Anterior cingulate cortex (tissue), 58 donors: ENCODE data around the gene ZNF556.
"Not testable (repeated sequence)": the region's sequence is repeated elsewhere in the genome, so short reads cannot be mapped to it uniquely, and the experiment has no call there.

Experiments
- DNase-seq, 58 donors: peaks; one replicate each; lab custom pipeline; 2025; lab: John Stamatoyannopoulos, UW

Gene ZNF556

DNA sequence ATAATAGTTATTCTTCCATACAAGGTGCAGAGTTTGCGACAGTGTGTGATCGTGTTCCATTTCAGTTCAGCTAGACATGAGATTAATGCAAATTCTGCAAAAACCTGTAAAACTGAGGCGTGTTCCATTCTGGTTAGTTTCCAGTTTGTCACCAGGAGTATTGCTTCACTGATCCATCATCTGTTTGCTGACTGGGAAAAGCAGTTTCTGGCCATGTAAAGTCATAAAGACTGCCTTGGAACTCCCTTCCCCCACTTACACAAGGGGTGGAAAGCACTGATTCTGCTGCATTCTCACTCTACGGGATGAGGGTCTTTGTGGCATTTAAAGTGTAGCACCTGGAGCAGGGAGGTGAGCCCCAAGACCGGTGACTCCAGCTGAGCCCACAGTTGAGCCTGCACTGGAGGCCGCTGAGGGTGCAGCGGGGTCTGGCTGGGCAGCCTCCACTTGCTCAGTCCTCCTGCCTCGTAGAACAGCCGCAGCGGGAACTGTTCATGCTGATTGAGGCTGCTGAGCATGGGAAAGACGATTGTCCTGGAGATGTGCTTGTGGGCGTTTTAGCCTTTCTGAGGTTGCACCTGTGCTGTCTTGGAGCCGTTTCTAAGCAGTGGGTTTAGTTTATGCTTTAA is 35.6 kb downstream of the ZNF556 start:
- DNase-seq: no peak

- DNase-seq: not testable (repeated sequence)
These were observed 36.2 kb downstream of the ZNF556 start for GRCh38 chr19:2903326-2903725.

- DNase-seq: no peak
These were observed 38.9 kb downstream of the ZNF556 start for GRCh38 chr19:2905918-2906519.

DNA sequence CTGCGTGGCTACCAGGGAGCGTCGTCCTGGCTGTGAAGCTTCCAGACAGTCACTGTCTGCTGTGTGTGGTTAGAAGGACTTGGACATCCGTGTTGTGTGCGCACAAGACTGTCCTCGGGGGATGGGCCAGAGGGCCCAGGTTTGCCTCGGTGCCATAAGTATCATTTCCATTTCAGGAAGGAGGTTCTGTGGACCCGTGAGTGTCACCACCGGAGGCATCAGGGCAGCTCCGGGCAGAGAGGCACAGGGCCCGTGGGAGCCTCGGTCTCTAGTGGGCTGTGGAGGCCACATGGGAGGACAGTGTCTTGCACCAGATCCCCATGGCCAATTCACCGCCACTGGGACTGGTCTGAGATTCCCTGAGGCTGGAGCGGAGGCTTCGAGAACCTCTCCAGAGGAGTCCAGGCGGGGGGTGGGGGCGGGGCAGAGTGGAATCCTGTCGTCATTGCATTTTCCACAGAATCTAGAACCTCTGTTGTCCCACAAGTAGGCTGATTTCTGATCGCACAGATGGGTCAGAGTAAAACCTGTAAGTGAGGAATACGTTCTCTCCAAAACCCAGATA is 39.6 kb downstream of the ZNF556 start:
- DNase-seq: no peak

DNA sequence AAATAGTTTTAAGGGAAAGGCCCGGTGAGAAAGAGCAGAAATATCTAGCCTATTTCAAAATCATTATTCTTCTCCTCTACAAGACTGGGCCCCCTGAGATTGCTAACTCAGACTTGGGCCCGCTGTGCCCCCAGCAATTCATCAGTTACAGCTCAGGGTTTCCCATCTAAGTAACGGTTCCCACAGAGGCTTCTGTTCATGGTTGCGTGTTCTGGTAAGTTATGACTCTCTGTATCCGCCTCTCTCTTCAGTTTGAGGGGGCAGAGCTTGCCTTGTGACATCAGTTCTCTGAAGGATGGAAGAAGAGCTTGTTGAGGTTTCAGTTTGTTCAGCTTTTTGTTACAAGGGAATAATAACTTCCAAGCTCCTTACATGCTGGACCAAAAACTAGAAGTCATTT is 45.2 kb downstream of the ZNF556 start:
- DNase-seq: no peak

GRCh38 chr19:2917275-2918184 is 50.4 kb downstream of the ZNF556 start:
- DNase-seq: no peak

- DNase-seq: no peak
These were observed 55.9 kb downstream of the ZNF556 start for GRCh38 chr19:2922987-2923386.

DNA sequence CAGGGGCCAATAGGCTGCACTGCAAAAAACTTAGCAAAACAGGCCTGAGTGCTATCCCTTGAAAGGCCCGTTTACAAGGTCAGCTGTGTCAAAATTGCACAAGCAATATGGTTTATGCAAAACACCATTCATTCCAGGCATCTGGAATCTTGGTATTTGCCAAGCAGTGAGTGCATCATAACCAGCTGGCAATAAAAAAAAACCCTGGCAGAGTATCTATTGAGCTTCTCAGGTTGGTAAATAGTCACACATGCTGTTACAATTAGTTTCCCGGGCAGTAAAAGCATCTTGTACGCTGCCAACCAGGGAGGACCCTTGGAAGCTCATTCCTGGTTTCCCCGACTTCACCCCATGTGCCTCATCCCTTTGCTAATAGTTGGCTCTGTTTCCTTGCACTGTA is 56.4 kb downstream of the ZNF556 start:
- peak in 6 of 58 donors; percentile 0 to 32 (median 16) for DNase-seq

DNA sequence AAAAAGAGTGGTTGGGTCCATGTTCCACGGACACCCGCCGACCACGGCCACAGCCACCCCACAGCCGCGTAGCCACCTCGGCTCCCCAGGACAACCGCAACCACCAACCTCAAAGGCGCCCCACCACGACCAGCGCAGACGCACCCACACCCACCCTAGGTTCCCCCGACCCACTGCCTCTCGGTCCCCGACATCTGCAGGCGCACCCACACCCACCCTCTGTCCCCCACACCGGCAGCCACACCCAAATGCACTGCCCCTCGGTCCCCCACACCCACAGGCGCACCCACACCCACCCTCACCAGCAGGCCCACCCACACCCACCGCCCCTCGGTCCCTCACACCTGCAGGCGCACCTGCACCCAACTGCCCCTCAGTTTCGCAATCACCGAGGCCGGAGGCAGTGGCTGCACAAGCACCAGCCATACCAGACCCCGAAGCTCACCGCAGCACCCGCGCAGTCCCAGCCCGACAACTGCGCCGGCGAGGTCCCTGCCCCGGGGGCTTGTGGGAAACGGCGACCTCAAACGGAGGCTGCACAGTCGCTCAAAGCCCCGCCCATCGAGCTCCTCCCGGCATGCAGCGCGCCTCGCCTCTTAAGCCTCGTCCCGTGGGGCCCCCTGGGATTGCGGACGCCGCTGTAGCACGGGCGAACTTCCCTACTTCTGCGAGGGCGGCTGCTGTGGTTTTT is 59.4 kb downstream of the ZNF556 start:
- no peak for DNase-seq

DNA sequence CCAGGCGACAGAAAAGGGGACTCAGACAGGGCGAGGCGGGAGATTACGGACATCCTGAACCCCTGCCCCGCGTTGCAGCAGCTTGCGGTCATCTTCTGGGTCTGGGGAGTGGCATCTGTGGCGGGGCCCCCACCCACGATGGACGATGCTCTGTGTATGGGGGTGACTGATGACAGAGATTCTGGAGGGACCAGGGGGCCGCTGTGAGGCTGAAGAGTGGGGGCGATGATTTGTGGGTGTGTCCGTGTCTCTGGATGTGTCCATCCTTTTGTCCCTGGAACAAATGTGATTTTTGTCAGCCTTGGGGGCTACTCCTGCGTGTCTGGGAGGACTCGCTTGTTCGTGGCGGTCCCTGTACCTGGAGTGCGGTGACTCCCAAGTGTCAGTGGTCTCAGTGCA is 59.9 kb downstream of the ZNF556 start:
- no peak for DNase-seq
